ENCODE measurements around the gene USP40.

The USP40 gene

DNA sequence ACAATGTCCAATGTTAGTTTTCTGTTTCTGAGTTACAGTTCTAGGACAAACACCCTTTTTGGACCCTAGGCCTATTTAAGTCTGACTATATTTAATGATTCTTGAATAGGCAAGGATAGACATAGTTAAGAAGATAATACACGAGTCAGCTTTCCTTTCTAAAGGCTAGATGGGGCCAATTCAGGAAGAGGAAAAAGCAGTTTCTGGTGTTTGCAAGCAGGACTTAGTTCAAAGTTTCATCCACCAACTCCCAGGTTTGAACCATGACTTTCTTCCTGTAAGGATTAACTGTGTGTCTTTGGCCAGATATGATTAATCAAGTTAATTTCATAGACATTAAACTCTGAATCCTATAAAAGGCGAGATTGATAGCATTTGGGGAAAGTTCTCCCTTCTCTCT, 66.7 kb downstream of the USP40 start:
- Histone ChIP-seq H3K4me3 (ENCODE audit: low read length in 2 of 2) (no peak overlapping the region), H3K9ac (ENCODE audit: low read depth, low read length, poor library complexity) (no peak overlapping the region), H3K18ac (ENCODE audit: low read length) (no peak overlapping the region), H3K4ac (ENCODE audit: low read length) (no peak overlapping the region), H3K14ac (ENCODE audit: low read length) (no peak overlapping the region), H3K4me1 (ENCODE audit: control insufficient read depth in 2 of 2, insufficient read depth in 1 of 2, low read depth in 1 of 2, low read length in 2 of 2) (no peaks in the 10 kb centered on the region), H4K91ac (ENCODE audit: low read depth, low read length, poor library complexity) (no peak overlapping the region), H3K23ac (ENCODE audit: low read depth, low read length, poor library complexity) (no peak overlapping the region), H3K9me3 (replicated peaks in 1 of 2; ENCODE audit: control insufficient read depth in 2 of 2, insufficient read depth in 1 of 2, low read depth in 1 of 2, low read length in 2 of 2) (peaks cover 6 to 21% of the 10 kb centered on the region in 2 donors), H3K27me3 (ENCODE audit: control insufficient read depth in 3 of 3, insufficient read depth in 3 of 3, low read depth in 1 of 3, low read length in 3 of 3) (no peaks in the 10 kb centered on the region), H3K4me2 (ENCODE audit: insufficient read depth, low read length, poor library complexity, severe bottlenecking) (no peak overlapping the region), H3K79me1 (ENCODE audit: low read depth, low read length) (no peaks in the 10 kb centered on the region), H4K8ac (ENCODE audit: low read depth, low read length) (no peak overlapping the region), H2BK5ac (ENCODE audit: low read length) (no peak overlapping the region), H2BK12ac (ENCODE audit: low read length) (no peak overlapping the region), H3K36me3 (replicated peaks in 1 of 2; ENCODE audit: control insufficient read depth in 2 of 2, insufficient read depth in 2 of 2, low read length in 2 of 2) (peaks cover 3 to 40% of the 10 kb centered on the region in 2 donors), H2AK5ac (ENCODE audit: low read depth, low read length) (no peak overlapping the region), H2AFZ (ENCODE audit: low read length) (no peak overlapping the region), H2BK120ac (ENCODE audit: low read depth, low read length) (no peak overlapping the region), H3K27ac (replicated peaks; ENCODE audit: low read length) (no peak overlapping the region), H2BK15ac (ENCODE audit: low read length) (no peak overlapping the region)
- DNase-seq (ENCODE audit: low spot score), result no peak
- no CpG with 5 or more reads among the region's 2 CpGs for WGBS, 2 donors (ENCODE audit: extremely low coverage in 2 of 2, insufficient read length in 2 of 2, insufficient replicate concordance in 1 of 2)

DNA sequence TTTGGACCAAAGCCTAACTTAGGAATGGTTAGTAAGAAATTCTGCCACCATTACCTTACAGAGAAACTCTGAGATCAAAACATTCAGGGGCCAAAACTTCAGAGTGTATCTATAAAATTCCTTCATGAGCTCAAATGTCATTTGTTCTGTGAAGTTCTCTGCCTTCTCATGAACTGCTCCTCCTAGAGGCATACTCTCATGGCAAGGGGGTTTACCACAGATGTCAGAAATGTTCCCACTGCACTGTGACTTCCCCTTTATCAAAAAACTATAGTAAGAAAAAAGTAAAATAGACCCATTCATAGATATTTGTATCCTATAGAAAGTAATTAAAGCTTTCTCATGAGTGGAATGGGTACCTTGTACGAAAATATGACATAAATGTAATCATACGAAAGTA, 68.5 kb downstream of the USP40 start:
- no peak overlapping the region for H3K9ac ChIP-seq (ENCODE audit: low read depth, low read length, poor library complexity)
- H3K4me3 ChIP-seq (ENCODE audit: low read length in 2 of 2), result no peak overlapping the region
- no peak overlapping the region for H2AK5ac ChIP-seq (ENCODE audit: low read depth, low read length)
- WGBS, 2 donors (ENCODE audit: extremely low coverage in 2 of 2, insufficient read length in 2 of 2, insufficient replicate concordance in 1 of 2), result no CpG with 5 or more reads among the region's 2 CpGs
- H3K27ac ChIP-seq (replicated peaks; ENCODE audit: low read length), result no peak overlapping the region
- no peak overlapping the region for H3K18ac ChIP-seq (ENCODE audit: low read length)
- H3K9me3 ChIP-seq (replicated peaks in 1 of 2; ENCODE audit: control insufficient read depth in 2 of 2, insufficient read depth in 1 of 2, low read depth in 1 of 2, low read length in 2 of 2), result peaks cover 6 to 8% of the 10 kb centered on the region in 2 donors
- H3K4me1 ChIP-seq (ENCODE audit: control insufficient read depth in 2 of 2, insufficient read depth in 1 of 2, low read depth in 1 of 2, low read length in 2 of 2), result no peaks in the 10 kb centered on the region
- H3K14ac ChIP-seq (ENCODE audit: low read length), result no peak overlapping the region
- H3K4ac ChIP-seq (ENCODE audit: low read length), result no peak overlapping the region
- H3K4me2 ChIP-seq (ENCODE audit: insufficient read depth, low read length, poor library complexity, severe bottlenecking), result no peak overlapping the region
- H2AFZ ChIP-seq (ENCODE audit: low read length), result no peak overlapping the region
- peaks cover 3 to 50% of the 10 kb centered on the region in 2 donors for H3K36me3 ChIP-seq (replicated peaks in 1 of 2; ENCODE audit: control insufficient read depth in 2 of 2, insufficient read depth in 2 of 2, low read length in 2 of 2)
- no peak overlapping the region for H4K8ac ChIP-seq (ENCODE audit: low read depth, low read length)
- no peak overlapping the region for H2BK120ac ChIP-seq (ENCODE audit: low read depth, low read length)
- H3K79me1 ChIP-seq (ENCODE audit: low read depth, low read length), result no peaks in the 10 kb centered on the region
- no peak overlapping the region for H3K23ac ChIP-seq (ENCODE audit: low read depth, low read length, poor library complexity)
- H2BK15ac ChIP-seq (ENCODE audit: low read length), result no peak overlapping the region
- DNase-seq (ENCODE audit: low spot score), result no peak
- no peak overlapping the region for H4K91ac ChIP-seq (ENCODE audit: low read depth, low read length, poor library complexity)
- H2BK12ac ChIP-seq (ENCODE audit: low read length), result no peak overlapping the region
- H2BK5ac ChIP-seq (ENCODE audit: low read length), result no peak overlapping the region
- no peaks in the 10 kb centered on the region for H3K27me3 ChIP-seq (ENCODE audit: control insufficient read depth in 3 of 3, insufficient read depth in 3 of 3, low read depth in 1 of 3, low read length in 3 of 3)

DNA sequence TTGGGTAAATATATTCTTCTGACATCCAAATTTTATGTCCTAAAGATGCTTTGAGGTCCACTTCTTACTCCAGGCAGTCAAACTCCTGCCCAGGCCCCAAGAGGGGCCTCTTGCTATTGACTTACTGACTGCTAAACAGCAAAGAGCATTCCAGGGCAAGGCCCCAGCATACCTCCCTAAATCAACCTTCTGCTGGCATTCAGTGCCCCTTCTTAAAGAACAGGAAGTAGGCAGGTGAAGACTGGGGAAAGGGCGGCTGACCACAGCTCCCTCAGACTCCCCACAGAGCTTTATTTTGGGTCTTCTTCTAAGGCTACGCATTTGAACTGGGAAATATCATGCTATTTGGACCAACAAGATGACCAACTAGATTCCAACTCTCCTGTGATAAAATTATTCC, 68.9 kb downstream of the USP40 start:
- no peak overlapping the region for H3K4ac ChIP-seq (ENCODE audit: low read length)
- no peak overlapping the region for H3K14ac ChIP-seq (ENCODE audit: low read length)
- no peak overlapping the region for H3K23ac ChIP-seq (ENCODE audit: low read depth, low read length, poor library complexity)
- H3K4me1 ChIP-seq (ENCODE audit: control insufficient read depth in 2 of 2, insufficient read depth in 1 of 2, low read depth in 1 of 2, low read length in 2 of 2), result no peaks in the 10 kb centered on the region
- H3K18ac ChIP-seq (ENCODE audit: low read length), result no peak overlapping the region
- no peak overlapping the region for H2BK12ac ChIP-seq (ENCODE audit: low read length)
- H2BK5ac ChIP-seq (ENCODE audit: low read length), result no peak overlapping the region
- no peaks in the 10 kb centered on the region for H3K27me3 ChIP-seq (ENCODE audit: control insufficient read depth in 3 of 3, insufficient read depth in 3 of 3, low read depth in 1 of 3, low read length in 3 of 3)
- H3K9me3 ChIP-seq (replicated peaks in 1 of 2; ENCODE audit: control insufficient read depth in 2 of 2, insufficient read depth in 1 of 2, low read depth in 1 of 2, low read length in 2 of 2), result peaks cover 4 to 6% of the 10 kb centered on the region in 2 donors
- no peak overlapping the region for H3K27ac ChIP-seq (replicated peaks; ENCODE audit: low read length)
- H3K4me3 ChIP-seq (ENCODE audit: low read length in 2 of 2), result no peak overlapping the region
- H2AK5ac ChIP-seq (ENCODE audit: low read depth, low read length), result no peak overlapping the region
- H2BK15ac ChIP-seq (ENCODE audit: low read length), result no peak overlapping the region
- H2BK120ac ChIP-seq (ENCODE audit: low read depth, low read length), result no peak overlapping the region
- H3K36me3 ChIP-seq (replicated peaks in 1 of 2; ENCODE audit: control insufficient read depth in 2 of 2, insufficient read depth in 2 of 2, low read length in 2 of 2), result peaks cover 3 to 54% of the 10 kb centered on the region in 2 donors
- no peak overlapping the region for H3K4me2 ChIP-seq (ENCODE audit: insufficient read depth, low read length, poor library complexity, severe bottlenecking)
- H3K79me1 ChIP-seq (ENCODE audit: low read depth, low read length), result no peaks in the 10 kb centered on the region
- H3K9ac ChIP-seq (ENCODE audit: low read depth, low read length, poor library complexity), result no peak overlapping the region
- no CpG with 5 or more reads among the region's 2 CpGs for WGBS, 2 donors (ENCODE audit: extremely low coverage in 2 of 2, insufficient read length in 2 of 2, insufficient replicate concordance in 1 of 2)
- no peak for DNase-seq (ENCODE audit: low spot score)
- no peak overlapping the region for H2AFZ ChIP-seq (ENCODE audit: low read length)
- H4K91ac ChIP-seq (ENCODE audit: low read depth, low read length, poor library complexity), result no peak overlapping the region
- no peak overlapping the region for H4K8ac ChIP-seq (ENCODE audit: low read depth, low read length)

DNA sequence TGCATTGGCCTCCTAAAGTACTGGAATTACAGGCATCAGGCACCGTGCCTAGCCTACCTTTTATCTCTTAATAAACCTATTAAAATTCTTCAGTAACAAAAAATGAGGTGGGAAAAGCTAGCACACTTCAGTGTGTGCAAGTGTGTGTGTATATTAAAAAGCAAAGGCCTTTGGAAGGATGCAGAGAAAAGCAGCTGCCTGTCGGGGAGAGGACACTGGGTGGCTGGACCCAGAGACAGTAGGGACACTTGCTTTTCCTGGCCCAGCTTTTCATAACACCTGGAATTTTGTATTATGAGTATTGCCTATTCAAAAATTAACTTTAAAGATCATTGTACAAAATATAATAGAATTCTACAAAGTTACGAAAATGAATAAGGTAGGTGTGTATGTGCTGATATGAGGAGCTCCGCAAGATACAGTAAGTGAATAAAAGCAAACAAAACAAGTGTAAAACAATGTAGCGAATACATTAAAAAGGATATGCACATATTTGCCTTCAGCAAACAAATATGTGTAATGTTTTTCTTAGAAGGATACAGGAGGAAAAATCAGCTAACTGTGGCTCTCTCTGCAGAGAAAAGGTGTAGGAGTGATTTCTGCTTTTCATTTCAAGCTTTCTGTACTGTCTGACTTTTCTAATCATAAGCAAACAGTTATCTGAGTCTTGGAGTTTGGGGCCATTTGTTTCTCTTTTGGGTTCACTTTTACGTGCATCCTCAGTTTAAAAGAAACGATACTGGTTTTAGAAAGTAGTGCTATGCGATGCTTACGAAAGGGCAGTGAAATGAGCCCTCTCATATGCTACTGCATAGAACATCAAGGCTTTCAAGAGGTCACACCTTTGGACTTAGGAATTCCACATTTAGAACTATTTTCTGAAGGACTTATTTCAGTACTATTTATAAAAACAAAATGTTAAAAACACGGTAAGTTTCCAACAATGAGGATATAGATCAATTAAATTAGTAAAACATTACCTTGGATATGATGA, 70.8 kb downstream of the USP40 start:
- H3K27me3 ChIP-seq (ENCODE audit: control insufficient read depth in 3 of 3, insufficient read depth in 3 of 3, low read depth in 1 of 3, low read length in 3 of 3), result no peaks in the 10 kb centered on the region
- DNase-seq (ENCODE audit: low spot score), result no peak
- H3K4me3 ChIP-seq (ENCODE audit: low read length in 2 of 2), result no peak overlapping the region
- WGBS, 2 donors (ENCODE audit: extremely low coverage in 2 of 2, insufficient read length in 2 of 2, insufficient replicate concordance in 1 of 2), result no CpG with 5 or more reads among the region's 10 CpGs
- no peak overlapping the region for H3K14ac ChIP-seq (ENCODE audit: low read length)
- no peak overlapping the region for H3K18ac ChIP-seq (ENCODE audit: low read length)
- H3K9ac ChIP-seq (ENCODE audit: low read depth, low read length, poor library complexity), result no peak overlapping the region
- H2BK15ac ChIP-seq (ENCODE audit: low read length), result no peak overlapping the region
- no peaks in the 10 kb centered on the region for H3K9me3 ChIP-seq (replicated peaks in 1 of 2; ENCODE audit: control insufficient read depth in 2 of 2, insufficient read depth in 1 of 2, low read depth in 1 of 2, low read length in 2 of 2)
- H3K27ac ChIP-seq (replicated peaks; ENCODE audit: low read length), result no peak overlapping the region
- H3K4ac ChIP-seq (ENCODE audit: low read length), result no peak overlapping the region
- no peak overlapping the region for H2AK5ac ChIP-seq (ENCODE audit: low read depth, low read length)
- H3K4me1 ChIP-seq (ENCODE audit: control insufficient read depth in 2 of 2, insufficient read depth in 1 of 2, low read depth in 1 of 2, low read length in 2 of 2), result no peaks in the 10 kb centered on the region
- no peak overlapping the region for H2BK5ac ChIP-seq (ENCODE audit: low read length)
- H3K4me2 ChIP-seq (ENCODE audit: insufficient read depth, low read length, poor library complexity, severe bottlenecking), result no peak overlapping the region
- H2AFZ ChIP-seq (ENCODE audit: low read length), result no peak overlapping the region
- no peak overlapping the region for H4K8ac ChIP-seq (ENCODE audit: low read depth, low read length)
- no peak overlapping the region for H4K91ac ChIP-seq (ENCODE audit: low read depth, low read length, poor library complexity)
- no peak overlapping the region for H3K23ac ChIP-seq (ENCODE audit: low read depth, low read length, poor library complexity)
- no peak overlapping the region for H2BK120ac ChIP-seq (ENCODE audit: low read depth, low read length)
- H3K79me1 ChIP-seq (ENCODE audit: low read depth, low read length), result no peaks in the 10 kb centered on the region
- H3K36me3 ChIP-seq (replicated peaks in 1 of 2; ENCODE audit: control insufficient read depth in 2 of 2, insufficient read depth in 2 of 2, low read length in 2 of 2), result peaks cover 0 to 66% of the 10 kb centered on the region in 2 donors
- H2BK12ac ChIP-seq (ENCODE audit: low read length), result no peak overlapping the region

Measured in neuronal stem cell (in vitro differentiated cells).